ENCODE data around the gene NEO1.

- no peak for TF ChIP-seq CTCF (IDR thresholded peaks at IDR 0.05; ENCODE audit: insufficient read depth, low read length, poor library complexity, severe bottlenecking)
- TF ChIP-seq EZH2phosphoT487 (conservative IDR thresholded peaks at IDR 0.05; ENCODE audit: low read length), result no peak
Measured at GRCh38 chr15:73031648-73032047, 20.6 kb upstream of the NEO1 start.
